Activated T-helper 1 cell treated with Interleukin-2 at 50 U/mL for 16 hours (primary cell): ENCODE measurements around the gene SERPING1.

ENCODE experiments used
- DNase-seq: peaks from one replicate; pipeline ENCODE4 v3.0.0-alpha.2; 2020; ENCODE audit warnings: low read depth

SERPING1 gene

GRCh38 chr11:57597461-57597915 lies at the start of gene SERPING1:
TSS of gene SERPING1 (plus strand) at chr11:57597685. CDS start at chr11:57598271, 586 bp downstream.
- no peak for DNase-seq

GRCh38 chr11:57547854-57548377 lies 49.6 kb upstream of the SERPING1 start:
- DNase-seq = no peak

GRCh38 chr11:57549983-57550382 lies 47.5 kb upstream of the SERPING1 start:
- DNase-seq = no peak

- DNase-seq = no peak
Observed at GRCh38 chr11:57551941-57552340, 45.5 kb upstream of the SERPING1 start.

GRCh38 chr11:57552479-57552878 lies 45.0 kb upstream of the SERPING1 start:
- no peak for DNase-seq

- no peak for DNase-seq
Observed at GRCh38 chr11:57555393-57555792, 42.1 kb upstream of the SERPING1 start.

GRCh38 chr11:57556041-57556440 lies 41.4 kb upstream of the SERPING1 start:
- no peak for DNase-seq

- DNase-seq = no peak
Observed at GRCh38 chr11:57560146-57560545, 37.3 kb upstream of the SERPING1 start.

GRCh38 chr11:57562596-57562995 lies 34.9 kb upstream of the SERPING1 start:
- DNase-seq = no peak

- no peak for DNase-seq
Observed at GRCh38 chr11:57566005-57566904, 31.2 kb upstream of the SERPING1 start.

GRCh38 chr11:57566905-57567514 lies 30.5 kb upstream of the SERPING1 start:
- DNase-seq = no peak

GRCh38 chr11:57567515-57568329 lies 29.8 kb upstream of the SERPING1 start, which contains the start of gene UBE2L6:
TSS of gene UBE2L6 (minus strand) at chr11:57567672. CDS start at chr11:57567611, 61 bp downstream.
- DNase-seq = peak; percentile 37

- DNase-seq = peak; percentile 78
Observed at GRCh38 chr11:57568330-57568766, 29.1 kb upstream of the SERPING1 start.

- DNase-seq = no peak
Observed at GRCh38 chr11:57571606-57572005, 25.9 kb upstream of the SERPING1 start.

GRCh38 chr11:57574061-57574460 lies 23.4 kb upstream of the SERPING1 start:
- DNase-seq = no peak

GRCh38 chr11:57584341-57584740 lies 13.1 kb upstream of the SERPING1 start:
- DNase-seq = no peak

GRCh38 chr11:57585301-57585700 lies 12.2 kb upstream of the SERPING1 start:
- DNase-seq = no peak

- DNase-seq = no peak
Observed at GRCh38 chr11:57586711-57587245, 10.7 kb upstream of the SERPING1 start.

GRCh38 chr11:57588046-57588710 lies 9.3 kb upstream of the SERPING1 start:
- no peak for DNase-seq

- DNase-seq = no peak
Observed at GRCh38 chr11:57596266-57596885, 1.1 kb upstream of the SERPING1 start.
